HG03571 (cell line): Measurements from ENCODE around the gene GPR137.
A peak's percentile ranks its signal among the peaks of the same experiment; 100 is the strongest.

Experiments
- ATAC-seq: cut with Tn5 transposase; IDR thresholded peaks from one replicate; pipeline ENCODE4 v1.9.1; 2021; ENCODE audit not compliant: unreplicated experiment

The GPR137 gene

GRCh38 chr11:64284962-64285884 is at the start of gene GPR137:
Gene GPR137, plus strand, starts transcription at chr11:64285848. Its CDS starts 677 bp downstream, at chr11:64286525.
- peak; percentile 49 for ATAC-seq

GRCh38 chr11:64237484-64237951 is 48.1 kb upstream of the GPR137 start:
- no peak for ATAC-seq

GRCh38 chr11:64238076-64238475 is 47.6 kb upstream of the GPR137 start:
- no peak for ATAC-seq

GRCh38 chr11:64238999-64239398 is 46.6 kb upstream of the GPR137 start:
- ATAC-seq = no peak

- no peak for ATAC-seq
Observed at GRCh38 chr11:64239662-64240434, 45.8 kb upstream of the GPR137 start.

- peak; percentile 44 for ATAC-seq
Observed at GRCh38 chr11:64240435-64241240, 45.0 kb upstream of the GPR137 start, which contains the start of gene FKBP2. Gene FKBP2, plus strand, starts transcription at chr11:64241095. Its CDS starts 1,293 bp downstream, at chr11:64242388.

- peak; percentile 54 for ATAC-seq
Observed at GRCh38 chr11:64241241-64241490, 44.5 kb upstream of the GPR137 start.

GRCh38 chr11:64241491-64242374 is 43.9 kb upstream of the GPR137 start:
- ATAC-seq = peak; percentile 44

GRCh38 chr11:64243236-64243854 is 42.3 kb upstream of the GPR137 start:
- no peak for ATAC-seq

- no peak for ATAC-seq
Observed at GRCh38 chr11:64244107-64244506, 41.5 kb upstream of the GPR137 start.

GRCh38 chr11:64244966-64245365 is 40.7 kb upstream of the GPR137 start:
- no peak for ATAC-seq

- no peak for ATAC-seq
Observed at GRCh38 chr11:64245401-64245796, 40.2 kb upstream of the GPR137 start.

GRCh38 chr11:64245797-64246620 is 39.6 kb upstream of the GPR137 start:
- no peak for ATAC-seq

GRCh38 chr11:64246621-64246870 is 39.1 kb upstream of the GPR137 start:
- ATAC-seq = peak; percentile 5

- ATAC-seq = peak; percentile 34
Observed at GRCh38 chr11:64246871-64247728, 38.5 kb upstream of the GPR137 start, which contains the start of gene PPP1R14B. Gene PPP1R14B, minus strand, starts transcription at chr11:64246943. Its CDS starts 270 bp downstream, at chr11:64246673.

GRCh38 chr11:64247729-64248531 is 37.7 kb upstream of the GPR137 start:
- ATAC-seq = no peak

- ATAC-seq = no peak
Observed at GRCh38 chr11:64248578-64248977, 37.1 kb upstream of the GPR137 start.
